Measurements from ENCODE around the gene CFAP161. TPM values are rescaled to one million over a fixed set of nuclear protein-coding genes. Genes with fewer than 3 reads are reported as not detected.

The CFAP161 gene
- total RNA-seq, 5 donors from 2014 or later (not counting 1 experiment from before 2014, with no cell fraction given), result 0.35 TPM; not detected in 4

GRCh38 chr15:81111510-81112470 lies 22.3 kb upstream of the CFAP161 start:
- CTCF ChIA-PET, result interaction anchor here (0.5 to 1.7 kb wide), 4 partner anchors 154 to 654 kb away, joined by 3 to 6 read pairs (median 4); no protein-coding TSS in a partner anchor
- POLR2A ChIA-PET, result no interaction called here
- peaks cover 23 to 32% of the 10 kb centered on the region in 2 donors for H3K27me3 Mint-ChIP-seq

GRCh38 chr15:81113204-81113657 lies 20.8 kb upstream of the CFAP161 start:
- Mint-ChIP-seq H3K9me3 (no peaks in the 10 kb centered on the region), H3K27me3 (peaks cover 35 to 41% of the 10 kb centered on the region in 2 donors), H3K36me3 (no peaks in the 10 kb centered on the region), H3K4me3 (no peak overlapping the region), H3K27ac (no peak overlapping the region), H3K4me1 (peaks cover 0 to 4% (median 3%) of the 10 kb centered on the region in 3 donors)
- H3K4me1 ChIP-seq (ENCODE audit: control insufficient read depth in 1 of 2, extremely low read depth in 1 of 2, insufficient read depth in 2 of 2, low read length in 2 of 2), result peaks cover 0 to 1% of the 10 kb centered on the region in 2 experiments
- no peaks in the 10 kb centered on the region for H3K9me3 ChIP-seq
- peaks cover 3 to 13% of the 10 kb centered on the region in 2 experiments for H3K27me3 ChIP-seq (replicated peaks in 1 of 2; ENCODE audit: control insufficient read depth in 2 of 2, extremely low read depth in 1 of 2, insufficient read depth in 2 of 2, low read length in 1 of 2)
- no peak overlapping the region for H3K4me3 ChIP-seq (ENCODE audit: control insufficient read depth in 1 of 2, extremely low read depth in 1 of 2, low read length in 1 of 2)
- ATAC-seq (replicated peaks in 1 of 4) (no peak), DNase-seq (no peak)
- ChIA-PET POLR2A (interaction anchor here in 1 of 2 donors (0.6 kb wide), 1 partner anchor 150 kb away, joined by 4 read pairs; no protein-coding TSS in a partner anchor), CTCF (interaction anchor here in 1 of 2 donors (2.1 kb wide), 1 partner anchor 153 kb away, joined by 6 read pairs; no protein-coding TSS in a partner anchor)
- 100% methylated on average over 2 of the region's 3 CpGs for WGBS (ENCODE audit: insufficient coverage)
- no peak overlapping the region for H3K27ac ChIP-seq (ENCODE audit: low read length)
- H3K36me3 ChIP-seq (ENCODE audit: control insufficient read depth in 2 of 2, extremely low read depth in 1 of 2, insufficient read depth in 1 of 2, low read length in 1 of 2), result no peaks in the 10 kb centered on the region

More at GRCh38 chr15:81111510-81112470, 22.3 kb upstream of the CFAP161 start:
- Mint-ChIP-seq H3K27ac (no peak overlapping the region), H3K4me3 (no peak overlapping the region), H3K9me3 (no peaks in the 10 kb centered on the region), H3K36me3 (no peaks in the 10 kb centered on the region), H3K4me1 (no peaks in the 10 kb centered on the region)
- Histone ChIP-seq H3K4me3 (ENCODE audit: control insufficient read depth in 1 of 2, extremely low read depth in 1 of 2, low read length in 1 of 2) (no peak overlapping the region), H3K4me1 (ENCODE audit: control insufficient read depth in 1 of 2, extremely low read depth in 1 of 2, insufficient read depth in 2 of 2, low read length in 2 of 2) (no peaks in the 10 kb centered on the region), H3K36me3 (ENCODE audit: control insufficient read depth in 2 of 2, extremely low read depth in 1 of 2, insufficient read depth in 1 of 2, low read length in 1 of 2) (no peaks in the 10 kb centered on the region), H3K27me3 (replicated peaks in 1 of 2; ENCODE audit: control insufficient read depth in 2 of 2, extremely low read depth in 1 of 2, insufficient read depth in 2 of 2, low read length in 1 of 2) (peaks cover 3 to 10% of the 10 kb centered on the region in 2 experiments), H3K9me3 (no peaks in the 10 kb centered on the region), H3K27ac (ENCODE audit: low read length) (no peak overlapping the region)
- DNase-seq, result no peak
- whole genome bisulfite sequencing (ENCODE audit: insufficient coverage), result 57% methylated on average over 3 of the region's 6 CpGs
- no peak for ATAC-seq (replicated peaks in 1 of 4)

- Mint-ChIP-seq H3K4me1 (peaks cover 0 to 4% (median 4%) of the 10 kb centered on the region in 3 donors), H3K27ac (no peak overlapping the region), H3K27me3 (peaks cover 35 to 41% of the 10 kb centered on the region in 2 donors), H3K36me3 (no peaks in the 10 kb centered on the region), H3K9me3 (no peaks in the 10 kb centered on the region), H3K4me3 (no peak overlapping the region)
- POLR2A ChIA-PET, result no interaction called here
- WGBS (ENCODE audit: insufficient coverage), result no CpG with 5 or more reads among the region's 3 CpGs
- peaks cover 0 to 2% of the 10 kb centered on the region in 2 experiments for H3K4me1 ChIP-seq (ENCODE audit: control insufficient read depth in 1 of 2, extremely low read depth in 1 of 2, insufficient read depth in 2 of 2, low read length in 2 of 2)
- H3K27me3 ChIP-seq (replicated peaks in 1 of 2; ENCODE audit: control insufficient read depth in 2 of 2, extremely low read depth in 1 of 2, insufficient read depth in 2 of 2, low read length in 1 of 2), result peaks cover 3 to 14% of the 10 kb centered on the region in 2 experiments
- no peak for ATAC-seq (replicated peaks in 1 of 4)
- no peaks in the 10 kb centered on the region for H3K9me3 ChIP-seq
- CTCF ChIA-PET, result interaction anchor here in 1 of 2 donors (2.1 kb wide), 1 partner anchor 152 kb away, joined by 6 read pairs; no protein-coding TSS in a partner anchor
- no peak overlapping the region for H3K27ac ChIP-seq (ENCODE audit: low read length)
- H3K36me3 ChIP-seq (ENCODE audit: control insufficient read depth in 2 of 2, extremely low read depth in 1 of 2, insufficient read depth in 1 of 2, low read length in 1 of 2), result no peaks in the 10 kb centered on the region
- H3K4me3 ChIP-seq (ENCODE audit: control insufficient read depth in 1 of 2, extremely low read depth in 1 of 2, low read length in 1 of 2), result no peak overlapping the region
- no peak for DNase-seq
These were observed 20.2 kb upstream of the CFAP161 start for GRCh38 chr15:81113861-81114291.

GRCh38 chr15:81115054-81115939 lies 18.8 kb upstream of the CFAP161 start:
- no peak overlapping the region for H3K4me3 Mint-ChIP-seq
- POLR2A ChIA-PET, result interaction anchor here in 1 of 2 donors (0.6 kb wide), 1 partner anchor 251 kb away, joined by 3 read pairs; no protein-coding TSS in a partner anchor
- Histone ChIP-seq H3K36me3 (ENCODE audit: control insufficient read depth in 2 of 2, extremely low read depth in 1 of 2, insufficient read depth in 1 of 2, low read length in 1 of 2) (no peaks in the 10 kb centered on the region), H3K27me3 (replicated peaks in 1 of 2; ENCODE audit: control insufficient read depth in 2 of 2, extremely low read depth in 1 of 2, insufficient read depth in 2 of 2, low read length in 1 of 2) (peaks cover 3 to 16% of the 10 kb centered on the region in 2 experiments), H3K4me1 (ENCODE audit: control insufficient read depth in 1 of 2, extremely low read depth in 1 of 2, insufficient read depth in 2 of 2, low read length in 2 of 2) (peaks cover 0 to 2% of the 10 kb centered on the region in 2 experiments), H3K4me3 (ENCODE audit: control insufficient read depth in 1 of 2, extremely low read depth in 1 of 2, low read length in 1 of 2) (no peak overlapping the region), H3K27ac (ENCODE audit: low read length) (no peak overlapping the region), H3K9me3 (no peaks in the 10 kb centered on the region)
- no peak overlapping the region for H3K27ac Mint-ChIP-seq
- WGBS (ENCODE audit: insufficient coverage), result no CpG with 5 or more reads among the region's 5 CpGs
- CTCF ChIA-PET, result interaction anchor here (0.6 to 2.1 kb wide), 3 partner anchors 14 to 151 kb away, joined by 3 to 6 read pairs (median 3); no protein-coding TSS in a partner anchor
- H3K9me3 Mint-ChIP-seq, result no peaks in the 10 kb centered on the region
- no peak for ATAC-seq (replicated peaks in 1 of 4)
- peaks cover 0 to 4% (median 4%) of the 10 kb centered on the region in 3 donors for H3K4me1 Mint-ChIP-seq
- H3K27me3 Mint-ChIP-seq, result peaks cover 38 to 43% of the 10 kb centered on the region in 2 donors
- no peaks in the 10 kb centered on the region for H3K36me3 Mint-ChIP-seq
- DNase-seq, result no peak

- Histone ChIP-seq H3K4me1 (ENCODE audit: control insufficient read depth in 1 of 2, extremely low read depth in 1 of 2, insufficient read depth in 2 of 2, low read length in 2 of 2) (peaks cover 0 to 2% of the 10 kb centered on the region in 2 experiments), H3K36me3 (ENCODE audit: control insufficient read depth in 2 of 2, extremely low read depth in 1 of 2, insufficient read depth in 1 of 2, low read length in 1 of 2) (no peaks in the 10 kb centered on the region), H3K27ac (ENCODE audit: low read length) (no peak overlapping the region), H3K9me3 (no peaks in the 10 kb centered on the region), H3K4me3 (ENCODE audit: control insufficient read depth in 1 of 2, extremely low read depth in 1 of 2, low read length in 1 of 2) (no peak overlapping the region), H3K27me3 (replicated peaks in 1 of 2; ENCODE audit: control insufficient read depth in 2 of 2, extremely low read depth in 1 of 2, insufficient read depth in 2 of 2, low read length in 1 of 2) (peaks cover 3 to 11% of the 10 kb centered on the region in 2 experiments)
- Mint-ChIP-seq H3K4me1 (peaks cover 0 to 4% (median 4%) of the 10 kb centered on the region in 3 donors), H3K4me3 (no peak overlapping the region), H3K27ac (no peak overlapping the region), H3K27me3 (peaks cover 32 to 34% of the 10 kb centered on the region in 2 donors), H3K9me3 (no peaks in the 10 kb centered on the region), H3K36me3 (no peaks in the 10 kb centered on the region)
- WGBS (ENCODE audit: insufficient coverage), result no CpG with 5 or more reads among the region's 3 CpGs
- ChIA-PET POLR2A (interaction anchor here in 1 of 2 donors (0.7 kb wide), 1 partner anchor 583 kb away, joined by 3 read pairs; no protein-coding TSS in a partner anchor), CTCF (no interaction called here)
- ATAC-seq (replicated peaks in 1 of 4) (no peak), DNase-seq (no peak)
These were observed 16.9 kb upstream of the CFAP161 start for GRCh38 chr15:81117136-81117535.

All from T-cell (primary cell).